ENCODE measurements around the gene NUDT1. TPM values are rescaled to one million over a fixed set of nuclear protein-coding genes. Genes with fewer than 3 reads are reported as not detected.

Gene NUDT1
- total RNA-seq, 1 experiment from 2014 or later = 92.6 TPM

- POLR2A ChIA-PET = no interaction called here
- CTCF ChIA-PET = no interaction called here
- BruUV-seq (replicated peaks) = no TSS peak
These were observed 31.8 kb downstream of the NUDT1 start for GRCh38 chr7:2273866-2274265.

GRCh38 chr7:2274666-2275065 lies 32.6 kb downstream of the NUDT1 start:
- Histone ChIP-seq H3K27me3 (ENCODE audit: control insufficient read depth, insufficient read depth, low read length) (no peaks in the 10 kb centered on the region), H3K27ac (ENCODE audit: low read length) (no peak overlapping the region), H3K4me1 (ENCODE audit: control insufficient read depth, insufficient read depth, low read length) (peaks cover 3% of the 10 kb centered on the region), H3K36me3 (ENCODE audit: control insufficient read depth, insufficient read depth, low read length) (no peaks in the 10 kb centered on the region), H3K4me3 (ENCODE audit: low read depth in 2 of 2, low read length in 2 of 2) (no peak overlapping the region), H3K9me3 (ENCODE audit: control insufficient read depth, insufficient read depth, low read depth, low read length) (no peaks in the 10 kb centered on the region)
- ATAC-seq = no peak
- no TSS peak for BruUV-seq (replicated peaks)
- in situ Hi-C loops (cut with HindIII; ENCODE audit: low pct_unique_long_range_greater_than_20kb, low sequenced_read_pairs) = no loop called here
- TF ChIP-seq SIN3A (IDR thresholded peaks at IDR 0.05; ENCODE audit: borderline replicate concordance, insufficient read depth, low read depth, low read length) (no peak), TCF7L2 (IDR thresholded peaks at IDR 0.05; ENCODE audit: low read depth, low read length) (no peak), POLR2AphosphoS5 (IDR thresholded peaks at IDR 0.05; ENCODE audit: low read depth, low read length) (no peak), CTCF (IDR thresholded peaks at IDR 0.05) (no peak), REST (IDR thresholded peaks at IDR 0.05; ENCODE audit: insufficient read depth in 1 of 2, low read depth in 2 of 2, low read length in 1 of 2) (no peak)
- DNase-seq (ENCODE audit: low read depth, low spot score) = no peak
- intact Hi-C loops (cut with micrococcal nuclease; ENCODE audit: unreplicated experiment) = no loop called here
- POLR2A ChIA-PET = no interaction called here
- CTCF ChIA-PET = no interaction called here

More at GRCh38 chr7:2273866-2274265, 31.8 kb downstream of the NUDT1 start:
- no peak for DNase-seq (ENCODE audit: low read depth, low spot score)
- no peak overlapping the region for H3K4me3 ChIP-seq (ENCODE audit: low read depth in 2 of 2, low read length in 2 of 2)
- no peaks in the 10 kb centered on the region for H3K36me3 ChIP-seq (ENCODE audit: control insufficient read depth, insufficient read depth, low read length)
- TF ChIP-seq REST (IDR thresholded peaks at IDR 0.05; ENCODE audit: insufficient read depth in 1 of 2, low read depth in 2 of 2, low read length in 1 of 2) = no peak
- H3K9me3 ChIP-seq (ENCODE audit: control insufficient read depth, insufficient read depth, low read depth, low read length) = no peaks in the 10 kb centered on the region
- H3K4me1 ChIP-seq (ENCODE audit: control insufficient read depth, insufficient read depth, low read length) = peaks cover 7% of the 10 kb centered on the region
- no peak overlapping the region for H3K27ac ChIP-seq (ENCODE audit: low read length)
- H3K27me3 ChIP-seq (ENCODE audit: control insufficient read depth, insufficient read depth, low read length) = no peaks in the 10 kb centered on the region
- intact Hi-C loops (cut with micrococcal nuclease; ENCODE audit: unreplicated experiment) (no loop called here), in situ Hi-C loops (cut with HindIII; ENCODE audit: low pct_unique_long_range_greater_than_20kb, low sequenced_read_pairs) (no loop called here)
- no peak for ATAC-seq
